Esophagus squamous epithelium (tissue), 4 donors: ENCODE data around the gene RASA3.

ENCODE experiments used
- CTCF ChIP-seq, 6 experiments: fragments of 450-650 bp in 4 of 6; fragments of 200-600 bp in 2 of 6; sonication (generic) in 2 of 6; IDR thresholded peaks; one replicate each; pipeline ENCODE4 v1.5.1; 2016 to 2019; ENCODE audit warnings: antibody characterized with exemption in 6 of 6, mild to moderate bottlenecking in 4 of 6, moderate library complexity in 4 of 6
- POLR2A ChIP-seq, 4 donors: fragments of 450-650 bp; IDR thresholded peaks; one replicate each; pipeline ENCODE4 v1.6.1; 2017; ENCODE audit warnings: antibody characterized with exemption in 4 of 4, mild to moderate bottlenecking in 4 of 4, moderate library complexity in 3 of 4

- TF ChIP-seq POLR2A (IDR thresholded peaks at IDR 0.05) (no peak), CTCF (IDR thresholded peaks at IDR 0.05) (no peak)
Observed at GRCh38 chr13:114140906-114141250, 8.5 kb upstream of the RASA3 start.
